ENCODE data around the gene EMX2. TPM values are rescaled to one million over a fixed set of nuclear protein-coding genes. Genes with fewer than 3 reads are reported as not detected.

Gene EMX2
- total and polyA plus RNA-seq, 10 of the 15 experiments (the other 5 are each of a cell fraction or from before 2014, with no cell fraction given): 0.12 TPM; not detected in 9

- FAIRE-seq (no peak), DNase-seq (ENCODE audit: low read depth, low spot score) (no peak), ATAC-seq (no peak)
- no TSS peak for BruUV-seq (replicated peaks)
- H3K27ac ChIP-seq (ENCODE audit: control insufficient read depth, insufficient read depth): no peak overlapping the region
- no peak overlapping the region for H3K9ac ChIP-seq (ENCODE audit: control insufficient read depth, insufficient read depth, low read length)
- no peak overlapping the region for H3K4me2 ChIP-seq (ENCODE audit: control insufficient read depth, insufficient read depth)
- H2AFZ ChIP-seq (ENCODE audit: control insufficient read depth, low read depth, low read length): no peak overlapping the region
- no peaks in the 10 kb centered on the region for H3K36me3 ChIP-seq (ENCODE audit: control insufficient read depth in 2 of 2, insufficient read depth in 2 of 2, low read length in 1 of 2)
- H3K79me2 ChIP-seq (ENCODE audit: control insufficient read depth, insufficient read depth, low read length): no peaks in the 10 kb centered on the region
- POLR2A ChIA-PET: no interaction called here
- H3K27me3 ChIP-seq (replicated peaks in 1 of 2; ENCODE audit: control insufficient read depth in 2 of 2, insufficient read depth in 2 of 2, low read length in 1 of 2): peaks cover 27 to 40% of the 10 kb centered on the region in 2 experiments
- WGBS (ENCODE audit: insufficient coverage, insufficient replicate concordance, low lambda C conversion rate, missing lambda C conversion rate): 42% methylated on average over 34 of the region's 41 CpGs
- no peak overlapping the region for H3K4me3 ChIP-seq
- SMC1A ChIA-PET (ENCODE audit: uncharacterized antibody, unreplicated experiment): no interaction called here
- no peaks in the 10 kb centered on the region for H3K4me1 ChIP-seq (ENCODE audit: control insufficient read depth, insufficient read depth, low read length)
- RAD21 ChIA-PET (ENCODE audit: unreplicated experiment): interaction anchor here (0.7 kb wide), 1 partner anchor 128 kb away, joined by 3 read pairs; no protein-coding TSS in a partner anchor
- CTCF ChIA-PET: no interaction called here
- intact Hi-C loops (cut with micrococcal nuclease; ENCODE audit: unreplicated experiment): loop anchor here (10.0 kb wide), 2 partner anchors 111 to 141 kb away; no protein-coding TSS in a partner anchor
- H4K20me1 ChIP-seq (ENCODE audit: control insufficient read depth, insufficient read depth): no peaks in the 10 kb centered on the region
- TF ChIP-seq ZBTB11 (CRISPR knock-in tag; IDR thresholded peaks at IDR 0.05) (no peak), SUZ12 (IDR thresholded peaks at IDR 0.05; ENCODE audit: unreplicated experiment) (peak; percentile 79)
- in situ Hi-C loops (cut with MboI): no loop called here
- no peaks in the 10 kb centered on the region; the same call in 2 of the 3 replicates for H3K9me3 ChIP-seq (replicated peaks; ENCODE audit: control insufficient read depth, insufficient read depth, low read length)
Measured at GRCh38 chr10:117544004-117544701, 1.6 kb downstream of the EMX2 start.

Data from GM12878 (cell line).